HL-60 (cell line): ENCODE measurements around the gene TMEM79.
"Not testable (repeated sequence)": the region's sequence is repeated elsewhere in the genome, so short reads cannot be mapped to it uniquely, and the experiment has no call there.

Experiments
- DNase-seq, 2 experiments: peaks; one replicate each; pipeline ENCODE4 v3.0.0-alpha.2; 2010 to 2020; ENCODE audit warnings: low read depth in 1 of 2, low spot score in 1 of 2
- H3K27ac ChIP-seq: fragments of 250-450 bp; sonication (Bioruptor Pico); replicated peaks from 2 replicates; pipeline ENCODE4 v1.5.1; 2020; ENCODE audit warnings: mild to moderate bottlenecking, moderate library complexity
- H3K27me3 ChIP-seq: fragments of 250-450 bp; sonication (Bioruptor Pico); 2 replicates; pipeline ENCODE4 v1.5.1; 2021; ENCODE audit warnings: mild to moderate bottlenecking, moderate library complexity; ENCODE audit not compliant: insufficient read depth, poor library complexity, severe bottlenecking
- H3K4me3 ChIP-seq: replicated peaks from 2 replicates; pipeline ENCODE4 v1.5.1; 2011; ENCODE audit warnings: mild to moderate bottlenecking, control low read depth, low read length; ENCODE audit not compliant: insufficient read depth
- GABPA ChIP-seq: IDR thresholded peaks from 2 replicates; pipeline ENCODE4 v1.6.1; 2012; ENCODE audit warnings: low read depth
- POLR2AphosphoS5 ChIP-seq: IDR thresholded peaks from 2 replicates; pipeline ENCODE4 v1.6.1; 2012; ENCODE audit warnings: low read depth
- SPI1 ChIP-seq: IDR thresholded peaks from 2 replicates; pipeline ENCODE4 v1.6.1; 2012; ENCODE audit warnings: low read depth, mild to moderate bottlenecking, borderline replicate concordance
- TF ChIP-seq, protein P1 (sequence below): IDR thresholded peaks from 2 replicates; pipeline ENCODE4 v1.6.1; 2012; ENCODE audit warnings: low read depth; ENCODE audit not compliant: insufficient replicate concordance
- TF ChIP-seq, protein P2 (sequence below): IDR thresholded peaks from one replicate; pipeline ENCODE4 v1.5.1; 2011; ENCODE audit warnings: low read length, control low read depth, inconsistent platforms; ENCODE audit not compliant: insufficient read depth

Gene TMEM79

DNA sequence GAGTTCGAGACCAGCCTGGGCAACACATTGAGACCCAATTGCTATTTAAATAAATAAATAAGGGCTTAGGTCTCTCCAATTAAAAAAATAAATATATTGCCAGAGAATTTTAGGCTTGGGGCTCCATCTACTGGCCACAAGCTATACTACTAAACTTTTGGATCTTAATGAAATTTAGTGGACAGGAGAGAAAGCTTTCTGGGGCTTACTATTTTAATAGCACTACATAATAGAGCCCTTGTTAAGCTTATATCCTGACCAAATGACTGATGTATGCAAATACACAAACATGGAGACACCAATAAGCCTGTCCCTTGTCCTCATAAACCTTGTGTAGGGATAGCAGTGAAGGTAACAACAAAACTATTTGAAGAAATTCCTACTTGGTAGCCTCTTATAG is 35.5 kb downstream of the TMEM79 start:
- DNase-seq = peak in 1 of 2 experiments; percentile 7

DNA sequence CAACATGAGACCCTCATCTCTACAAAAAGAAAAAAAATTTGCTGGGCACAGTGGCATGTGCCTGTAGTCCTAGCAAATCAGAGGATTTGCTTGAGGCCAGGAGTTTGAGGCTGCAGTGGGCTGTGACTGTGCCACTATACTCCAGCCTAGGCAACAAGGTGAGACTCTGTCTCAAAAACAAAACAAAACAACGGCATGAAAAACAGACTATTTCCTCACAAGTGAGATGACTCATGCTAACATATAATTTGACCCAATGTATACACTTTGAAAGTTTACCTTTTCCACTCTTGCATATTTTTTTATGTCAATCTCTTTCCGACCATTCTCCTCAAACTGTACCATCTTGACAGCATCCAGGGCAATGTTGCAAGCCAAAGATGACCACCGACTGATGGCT is 36.4 kb downstream of the TMEM79 start:
- TF ChIP-seq, protein P1, sequence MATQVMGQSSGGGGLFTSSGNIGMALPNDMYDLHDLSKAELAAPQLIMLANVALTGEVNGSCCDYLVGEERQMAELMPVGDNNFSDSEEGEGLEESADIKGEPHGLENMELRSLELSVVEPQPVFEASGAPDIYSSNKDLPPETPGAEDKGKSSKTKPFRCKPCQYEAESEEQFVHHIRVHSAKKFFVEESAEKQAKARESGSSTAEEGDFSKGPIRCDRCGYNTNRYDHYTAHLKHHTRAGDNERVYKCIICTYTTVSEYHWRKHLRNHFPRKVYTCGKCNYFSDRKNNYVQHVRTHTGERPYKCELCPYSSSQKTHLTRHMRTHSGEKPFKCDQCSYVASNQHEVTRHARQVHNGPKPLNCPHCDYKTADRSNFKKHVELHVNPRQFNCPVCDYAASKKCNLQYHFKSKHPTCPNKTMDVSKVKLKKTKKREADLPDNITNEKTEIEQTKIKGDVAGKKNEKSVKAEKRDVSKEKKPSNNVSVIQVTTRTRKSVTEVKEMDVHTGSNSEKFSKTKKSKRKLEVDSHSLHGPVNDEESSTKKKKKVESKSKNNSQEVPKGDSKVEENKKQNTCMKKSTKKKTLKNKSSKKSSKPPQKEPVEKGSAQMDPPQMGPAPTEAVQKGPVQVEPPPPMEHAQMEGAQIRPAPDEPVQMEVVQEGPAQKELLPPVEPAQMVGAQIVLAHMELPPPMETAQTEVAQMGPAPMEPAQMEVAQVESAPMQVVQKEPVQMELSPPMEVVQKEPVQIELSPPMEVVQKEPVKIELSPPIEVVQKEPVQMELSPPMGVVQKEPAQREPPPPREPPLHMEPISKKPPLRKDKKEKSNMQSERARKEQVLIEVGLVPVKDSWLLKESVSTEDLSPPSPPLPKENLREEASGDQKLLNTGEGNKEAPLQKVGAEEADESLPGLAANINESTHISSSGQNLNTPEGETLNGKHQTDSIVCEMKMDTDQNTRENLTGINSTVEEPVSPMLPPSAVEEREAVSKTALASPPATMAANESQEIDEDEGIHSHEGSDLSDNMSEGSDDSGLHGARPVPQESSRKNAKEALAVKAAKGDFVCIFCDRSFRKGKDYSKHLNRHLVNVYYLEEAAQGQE = no peak
- TF ChIP-seq SPI1 (no peak), GABPA (no peak), POLR2AphosphoS5 (no peak)
- TF ChIP-seq, protein P2, sequence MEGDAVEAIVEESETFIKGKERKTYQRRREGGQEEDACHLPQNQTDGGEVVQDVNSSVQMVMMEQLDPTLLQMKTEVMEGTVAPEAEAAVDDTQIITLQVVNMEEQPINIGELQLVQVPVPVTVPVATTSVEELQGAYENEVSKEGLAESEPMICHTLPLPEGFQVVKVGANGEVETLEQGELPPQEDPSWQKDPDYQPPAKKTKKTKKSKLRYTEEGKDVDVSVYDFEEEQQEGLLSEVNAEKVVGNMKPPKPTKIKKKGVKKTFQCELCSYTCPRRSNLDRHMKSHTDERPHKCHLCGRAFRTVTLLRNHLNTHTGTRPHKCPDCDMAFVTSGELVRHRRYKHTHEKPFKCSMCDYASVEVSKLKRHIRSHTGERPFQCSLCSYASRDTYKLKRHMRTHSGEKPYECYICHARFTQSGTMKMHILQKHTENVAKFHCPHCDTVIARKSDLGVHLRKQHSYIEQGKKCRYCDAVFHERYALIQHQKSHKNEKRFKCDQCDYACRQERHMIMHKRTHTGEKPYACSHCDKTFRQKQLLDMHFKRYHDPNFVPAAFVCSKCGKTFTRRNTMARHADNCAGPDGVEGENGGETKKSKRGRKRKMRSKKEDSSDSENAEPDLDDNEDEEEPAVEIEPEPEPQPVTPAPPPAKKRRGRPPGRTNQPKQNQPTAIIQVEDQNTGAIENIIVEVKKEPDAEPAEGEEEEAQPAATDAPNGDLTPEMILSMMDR = no peak
- no peaks in the 10 kb centered on the region for H3K27me3 ChIP-seq
- DNase-seq = no peak
- no peak overlapping the region for H3K27ac ChIP-seq
- no peak overlapping the region for H3K4me3 ChIP-seq

More for the DNA sequence above, 35.5 kb downstream of the TMEM79 start:
- H3K27ac ChIP-seq = no peak overlapping the region
- TF ChIP-seq, protein P2 = peak; percentile 9
- TF ChIP-seq, protein P1 = no peak
- TF ChIP-seq SPI1 (no peak), POLR2AphosphoS5 (no peak)
- no peaks in the 10 kb centered on the region for H3K27me3 ChIP-seq
- no peak overlapping the region for H3K4me3 ChIP-seq

DNA sequence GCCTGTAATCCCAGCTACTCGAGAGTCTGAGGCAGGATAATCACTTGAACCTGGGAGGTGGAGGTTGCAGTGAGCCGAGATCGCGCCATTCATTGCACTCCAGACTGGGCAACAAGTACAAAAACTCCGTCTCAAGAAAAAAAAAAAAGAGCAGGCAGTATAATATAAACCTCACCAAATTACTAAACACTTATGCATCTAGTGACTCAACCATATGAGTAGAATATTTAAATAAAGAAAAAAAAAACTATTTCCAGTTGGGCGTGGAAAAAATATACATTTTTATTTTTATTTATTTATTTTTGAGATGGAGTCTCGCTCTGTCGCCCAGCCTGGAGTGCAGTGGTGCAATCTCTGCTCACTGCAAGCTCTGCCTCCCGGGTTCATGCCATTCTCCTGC is 39.1 kb downstream of the TMEM79 start:
- DNase-seq, H3K27ac ChIP-seq, H3K4me3 ChIP-seq, H3K27me3 ChIP-seq: not testable (repeated sequence)

DNA sequence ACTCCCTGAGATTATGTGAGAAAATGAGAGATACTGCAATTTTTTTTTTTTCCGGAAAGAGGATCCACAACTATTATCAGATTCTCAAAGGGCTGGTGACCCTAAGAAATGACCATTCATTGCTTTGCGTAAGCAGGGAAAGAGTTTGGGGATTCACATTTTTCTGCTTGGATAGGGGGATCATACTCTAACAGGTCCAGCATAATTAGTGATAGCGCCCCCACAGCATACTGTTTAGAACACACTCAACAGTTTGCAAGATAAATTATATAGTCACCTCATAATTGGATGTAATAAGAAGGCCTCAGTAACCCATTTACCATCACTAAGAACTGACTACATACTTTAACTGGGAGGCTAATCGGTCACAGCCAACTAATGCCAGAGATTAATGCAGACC is 52.1 kb downstream of the TMEM79 start:
- H3K27ac ChIP-seq = no peak overlapping the region
- TF ChIP-seq, protein P2 = peak; percentile 2
- TF ChIP-seq GABPA (no peak), POLR2AphosphoS5 (no peak), SPI1 (no peak)
- TF ChIP-seq, protein P1 = no peak
- DNase-seq = peak; percentile 21 to 47
- H3K4me3 ChIP-seq = peak overlapping the region; percentile 90
- H3K27me3 ChIP-seq = no peaks in the 10 kb centered on the region
